Suppressor macrophage treated with lipopolysaccharide for 1 hour (primary cell): ENCODE results near the gene DPH6.
"Not testable (repeated sequence)": the region's sequence is repeated elsewhere in the genome, so short reads cannot be mapped to it uniquely, and the experiment has no call there.

Experiments
- DNase-seq, 3 donors: peaks; one replicate each; pipeline ENCODE4 v3.0.0-alpha.2; 2020 to 2022

The DPH6 gene

DNA sequence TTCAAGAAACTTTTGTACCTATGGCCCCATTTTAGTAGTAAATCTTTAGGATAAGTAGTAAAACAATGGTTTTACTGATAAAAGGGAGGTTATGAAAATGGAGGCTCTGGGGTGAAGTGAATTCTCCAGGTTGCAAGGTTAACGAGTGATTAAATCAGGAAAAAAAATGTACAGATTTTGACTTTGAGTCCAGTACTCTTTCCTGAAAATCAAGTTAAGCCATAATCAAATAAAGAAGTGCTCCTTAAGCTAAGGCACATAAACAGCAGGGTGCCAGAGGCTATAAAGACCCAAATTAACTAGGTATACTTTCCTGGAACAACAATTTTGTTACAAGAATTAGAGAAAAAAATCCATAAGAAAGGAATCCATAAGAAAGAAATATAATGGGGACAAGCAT is 114.7 kb downstream of the DPH6 start:
- no peak for DNase-seq

DNA sequence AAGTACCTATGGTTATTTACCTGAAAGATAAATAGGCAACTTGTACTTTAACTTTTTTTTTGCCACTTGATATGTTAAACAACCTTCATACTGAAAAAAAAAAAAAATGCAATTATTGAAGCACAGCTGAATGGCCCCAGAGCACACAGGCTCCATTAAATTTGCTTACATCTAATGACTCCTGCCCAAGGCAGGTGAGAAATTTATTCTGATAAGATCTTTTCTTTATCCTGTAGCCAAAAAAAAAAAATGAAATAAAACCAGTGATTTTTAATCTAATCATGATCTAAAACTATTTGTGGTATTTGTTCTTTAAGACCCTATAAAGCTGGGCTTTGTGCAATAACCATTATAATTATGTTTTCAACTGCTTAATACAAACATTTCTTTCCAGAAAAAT is 115.7 kb downstream of the DPH6 start:
- no peak for DNase-seq

DNA sequence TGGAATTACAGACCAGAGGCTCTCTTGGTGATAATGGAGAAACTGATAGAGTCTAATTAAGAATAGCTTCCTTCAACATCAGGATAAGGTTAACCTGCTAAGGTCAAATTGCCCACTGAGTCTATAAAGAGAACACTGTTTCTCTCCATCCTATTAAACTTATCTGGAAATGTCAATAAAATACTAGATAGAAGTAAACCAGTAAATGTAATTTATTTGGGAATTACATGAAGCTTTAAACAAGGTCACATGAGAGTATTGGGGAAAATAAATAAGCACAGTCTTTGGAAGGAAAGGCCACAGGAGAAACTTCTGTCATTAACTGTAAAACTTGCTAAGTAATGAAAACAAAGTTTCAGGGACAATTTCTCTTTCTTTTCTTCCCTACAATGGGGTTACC is 118.5 kb downstream of the DPH6 start:
- no peak for DNase-seq

DNA sequence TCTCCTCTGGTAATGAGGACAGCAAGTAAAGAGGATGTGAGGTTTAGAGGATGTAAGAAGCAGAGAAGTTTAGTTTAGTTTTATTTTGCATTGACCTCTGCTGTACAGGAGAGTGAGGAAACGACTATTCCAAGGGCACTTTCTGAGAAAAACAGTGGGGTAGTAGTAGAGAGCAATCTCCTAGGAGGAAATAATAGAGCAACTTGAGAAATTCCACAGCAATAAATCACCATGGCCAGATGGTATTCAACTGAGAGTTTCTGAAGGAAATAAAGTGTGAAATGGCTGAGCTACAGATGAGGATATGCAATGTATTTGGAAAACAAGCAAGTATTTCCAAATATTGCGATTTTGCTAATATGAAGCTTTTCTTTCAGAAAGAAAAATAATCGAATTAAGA is 118.9 kb downstream of the DPH6 start:
- DNase-seq: no peak

DNA sequence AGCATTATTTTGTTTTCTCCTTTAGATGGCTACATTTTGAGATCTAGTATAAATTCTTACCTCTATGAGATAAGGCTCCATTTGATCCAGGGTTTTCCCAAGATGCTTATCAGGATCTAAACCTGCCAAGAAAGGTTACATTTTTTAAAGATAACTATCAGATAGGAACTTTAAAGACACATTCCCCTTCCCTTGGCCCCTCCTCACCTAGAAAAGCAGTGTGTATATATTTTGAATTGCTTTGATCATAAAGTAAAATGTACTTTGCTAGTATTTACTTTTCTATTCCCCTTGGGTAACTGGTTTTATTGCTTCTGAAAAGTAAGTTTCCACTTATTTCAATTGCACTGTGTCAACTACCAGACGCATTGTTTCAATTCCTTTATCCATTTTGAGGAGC is 135.2 kb downstream of the DPH6 start:
- no peak for DNase-seq

DNA sequence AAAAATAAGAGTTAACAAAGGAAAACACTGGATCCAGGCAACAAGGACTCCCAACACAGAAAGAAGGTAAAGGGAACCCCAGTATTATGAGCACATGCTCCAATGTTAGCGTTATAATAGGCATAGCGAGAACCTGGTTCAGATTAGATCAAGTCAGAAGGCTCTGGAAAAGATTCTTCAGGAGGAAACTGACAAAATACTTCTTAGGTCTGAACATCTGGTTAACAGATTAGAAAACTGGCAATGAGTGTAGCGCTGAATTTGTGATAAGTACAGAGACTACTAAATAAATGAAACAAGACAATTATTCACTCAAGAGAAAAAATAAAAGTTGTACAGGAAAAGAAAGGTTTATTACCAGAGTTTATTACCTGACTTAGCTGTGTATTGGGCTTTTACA is 146.1 kb downstream of the DPH6 start:
- DNase-seq: no peak

DNA sequence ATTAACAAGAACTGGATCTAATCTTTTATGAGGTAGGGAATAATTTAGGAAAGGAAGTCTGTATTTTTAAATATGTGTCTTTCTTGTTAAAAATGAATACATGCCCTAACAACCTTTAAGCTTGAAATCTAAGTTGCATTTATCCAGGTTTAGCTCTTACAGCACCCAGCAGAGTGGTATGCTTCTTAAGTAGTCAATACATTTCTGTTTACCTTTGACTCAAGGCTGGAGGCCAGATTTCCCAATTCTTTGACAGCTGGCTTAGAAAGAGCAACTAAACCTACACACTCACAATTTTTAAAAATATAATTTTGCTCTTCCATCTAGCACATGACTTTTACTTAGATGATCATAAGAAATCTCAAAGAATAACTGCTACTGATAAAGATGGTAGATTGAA is 148.9 kb downstream of the DPH6 start:
- no peak for DNase-seq

DNA sequence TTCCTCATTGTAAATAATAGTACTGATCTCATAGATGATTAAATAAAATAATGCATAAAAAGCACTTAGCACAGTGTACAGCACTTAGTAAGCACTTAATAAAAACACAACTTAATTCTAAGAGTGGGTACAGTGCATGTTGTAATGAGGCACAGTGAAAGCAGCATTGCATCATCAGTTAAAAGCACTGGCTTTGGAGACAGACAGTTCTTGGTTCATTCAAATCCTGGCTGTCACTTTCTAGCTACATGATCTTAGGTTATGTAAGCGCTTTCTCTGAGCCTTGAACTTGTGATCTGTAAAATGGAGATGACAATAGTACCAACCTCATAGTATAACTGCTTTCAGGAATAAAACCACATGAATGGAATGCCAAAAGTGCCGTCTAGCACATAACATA is 151.5 kb downstream of the DPH6 start:
- DNase-seq: no peak

DNA sequence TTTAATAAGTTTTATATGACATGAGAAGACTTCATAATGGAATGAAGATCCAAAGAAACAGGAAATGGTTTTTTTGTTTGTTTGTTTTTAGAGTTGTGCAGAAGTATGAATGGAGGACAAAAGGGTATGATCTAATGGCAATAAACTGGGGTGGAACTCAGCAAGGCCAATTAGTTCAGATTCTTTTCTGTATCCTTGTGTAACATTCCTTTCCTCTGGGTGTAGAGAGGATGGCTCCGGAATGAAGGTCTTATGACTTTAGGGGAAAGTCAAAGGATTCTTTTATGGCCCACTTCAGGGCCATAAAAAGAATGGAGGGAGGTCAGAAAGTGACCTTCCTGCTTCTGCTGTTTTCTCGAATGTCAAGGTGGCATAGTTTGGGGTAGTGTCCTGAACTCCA is 152.6 kb downstream of the DPH6 start:
- DNase-seq: no peak

DNA sequence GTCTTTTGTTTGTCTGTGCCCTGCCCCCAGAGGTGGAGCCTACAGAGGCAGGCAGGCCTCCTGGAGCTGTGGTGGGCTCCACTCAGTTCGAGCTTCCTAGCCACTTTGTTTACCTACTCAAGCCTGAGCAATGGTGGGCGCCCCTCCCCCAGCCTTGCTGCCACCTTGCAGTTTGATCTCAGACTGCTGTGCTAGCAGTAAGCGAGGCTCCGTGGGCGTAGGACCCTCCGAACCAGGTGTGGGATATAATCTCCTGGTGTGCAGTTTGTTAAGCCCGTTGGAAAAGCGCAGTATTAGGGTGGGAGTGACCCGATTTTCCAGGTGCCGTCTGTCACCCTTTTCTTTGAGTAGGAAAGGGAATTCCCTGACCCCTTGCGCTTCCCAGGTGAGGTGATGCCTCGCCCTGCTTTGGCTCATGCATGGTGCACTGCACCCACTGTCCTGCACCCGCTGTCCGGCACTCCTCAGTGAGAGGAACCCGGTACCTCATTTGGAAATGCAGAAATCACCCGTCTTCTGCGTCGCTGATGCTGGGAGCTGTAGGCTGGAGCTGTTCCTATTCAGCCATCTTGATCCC is 154.5 kb downstream of the DPH6 start:
- not testable (repeated sequence) for DNase-seq

DNA sequence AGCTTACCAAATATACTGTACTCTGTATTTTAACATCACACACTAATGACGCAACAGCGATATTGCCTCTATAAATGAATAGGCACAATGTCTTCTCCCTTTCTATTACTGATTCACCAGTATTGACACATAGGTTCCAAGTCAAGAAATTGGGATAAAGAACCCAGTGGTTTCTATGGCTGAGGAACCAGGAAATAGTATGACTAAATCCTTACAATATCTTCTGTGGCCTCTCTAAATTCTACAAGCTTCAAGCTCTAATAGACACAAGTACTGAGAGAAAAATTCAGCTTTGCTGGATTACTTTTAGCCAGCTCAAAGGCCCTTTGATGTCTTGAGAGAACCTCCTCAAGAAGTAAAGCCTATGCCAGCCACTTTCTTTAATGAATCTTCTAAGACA is 162.5 kb downstream of the DPH6 start:
- no peak for DNase-seq

DNA sequence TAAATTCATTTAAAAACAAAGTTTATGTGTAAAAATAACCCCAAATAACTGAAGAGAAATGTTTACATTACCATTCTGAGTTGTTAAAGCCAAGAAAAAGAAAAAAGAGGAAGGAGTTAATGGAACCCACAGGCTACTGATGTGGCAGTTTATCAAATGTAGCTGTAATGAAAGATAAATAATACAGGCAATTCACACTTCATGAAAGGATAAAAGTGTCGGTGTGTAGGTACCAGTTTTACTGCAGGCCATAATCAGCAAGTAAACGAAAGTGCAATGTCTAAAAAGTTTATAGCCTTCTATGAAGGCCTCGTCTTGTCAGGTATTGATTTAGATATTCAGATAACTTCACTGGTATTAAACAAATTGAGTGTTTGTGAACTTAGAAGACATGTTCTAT is 164.6 kb downstream of the DPH6 start:
- DNase-seq: no peak

DNA sequence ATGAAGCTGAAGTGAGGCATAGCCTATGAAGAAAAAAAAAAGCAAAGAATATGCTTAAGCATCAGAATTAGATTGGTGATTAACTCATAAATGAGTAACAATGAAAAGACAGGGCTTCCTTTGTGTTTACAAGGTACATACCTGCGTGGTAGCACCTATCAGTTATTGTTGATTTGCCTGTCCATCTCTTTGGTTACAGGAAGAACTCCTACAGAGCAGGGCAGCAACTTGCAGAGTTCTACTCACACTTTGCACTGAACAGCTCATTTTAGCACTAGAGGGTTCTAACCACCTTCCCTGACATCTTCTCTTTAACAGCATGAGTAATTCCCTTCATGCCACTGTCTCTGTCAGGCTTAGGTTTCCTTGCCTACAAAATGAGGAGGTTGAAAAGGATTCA is 166.0 kb downstream of the DPH6 start:
- no peak for DNase-seq

DNA sequence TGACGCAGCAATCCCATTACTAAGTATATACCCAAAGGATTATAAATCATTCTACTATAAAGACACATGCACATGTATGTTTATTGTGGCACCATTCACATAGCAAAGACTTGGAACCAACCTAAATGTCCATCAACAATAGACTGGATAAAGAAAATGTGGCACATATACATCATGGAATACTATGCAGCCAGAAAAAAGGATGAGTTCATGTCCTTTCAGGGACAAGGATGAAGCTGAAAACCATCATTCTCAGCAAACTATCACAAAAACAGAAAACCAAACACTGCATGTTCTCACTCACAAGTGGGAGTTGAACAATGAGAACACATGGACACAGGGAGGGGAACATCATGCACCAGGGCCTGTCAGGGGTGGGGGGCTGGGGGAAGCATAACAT is 167.5 kb downstream of the DPH6 start:
- not testable (repeated sequence) for DNase-seq

DNA sequence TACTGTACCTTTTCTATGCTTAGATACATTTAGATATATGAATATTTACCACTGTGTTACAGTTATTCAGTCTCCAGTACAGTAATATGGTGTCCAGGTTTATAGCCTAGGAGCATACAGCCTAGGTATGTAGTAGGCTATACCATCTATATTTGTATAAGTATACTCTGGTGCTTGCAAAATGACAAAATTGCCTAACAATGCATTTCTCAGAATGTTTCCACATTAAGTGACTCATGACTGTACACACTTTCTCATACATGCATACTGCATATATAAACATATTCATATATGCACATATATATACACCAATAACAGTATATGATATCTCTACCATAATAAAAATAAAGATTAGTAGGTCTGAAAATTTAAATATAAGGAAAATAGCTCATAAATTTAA is 169.3 kb downstream of the DPH6 start:
- no peak for DNase-seq

DNA sequence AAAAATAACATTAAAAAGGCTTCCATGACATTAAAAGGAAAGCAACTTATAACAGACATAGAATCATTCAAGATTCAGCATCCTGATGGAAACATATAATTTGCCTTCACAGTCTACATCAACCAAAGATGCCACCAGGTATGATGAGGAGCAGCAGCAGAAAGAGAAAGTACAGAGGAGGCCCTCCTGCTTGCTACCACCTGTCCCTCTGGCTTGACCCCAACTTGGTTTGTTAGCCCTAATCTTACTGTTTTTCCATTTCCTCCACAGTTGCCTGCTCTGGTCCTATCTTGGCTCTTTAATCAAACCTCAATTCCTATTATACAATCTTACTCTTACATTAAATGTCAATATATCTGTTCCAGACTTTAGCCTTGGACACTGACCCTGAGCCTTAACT is 171.3 kb downstream of the DPH6 start:
- no peak for DNase-seq

DNA sequence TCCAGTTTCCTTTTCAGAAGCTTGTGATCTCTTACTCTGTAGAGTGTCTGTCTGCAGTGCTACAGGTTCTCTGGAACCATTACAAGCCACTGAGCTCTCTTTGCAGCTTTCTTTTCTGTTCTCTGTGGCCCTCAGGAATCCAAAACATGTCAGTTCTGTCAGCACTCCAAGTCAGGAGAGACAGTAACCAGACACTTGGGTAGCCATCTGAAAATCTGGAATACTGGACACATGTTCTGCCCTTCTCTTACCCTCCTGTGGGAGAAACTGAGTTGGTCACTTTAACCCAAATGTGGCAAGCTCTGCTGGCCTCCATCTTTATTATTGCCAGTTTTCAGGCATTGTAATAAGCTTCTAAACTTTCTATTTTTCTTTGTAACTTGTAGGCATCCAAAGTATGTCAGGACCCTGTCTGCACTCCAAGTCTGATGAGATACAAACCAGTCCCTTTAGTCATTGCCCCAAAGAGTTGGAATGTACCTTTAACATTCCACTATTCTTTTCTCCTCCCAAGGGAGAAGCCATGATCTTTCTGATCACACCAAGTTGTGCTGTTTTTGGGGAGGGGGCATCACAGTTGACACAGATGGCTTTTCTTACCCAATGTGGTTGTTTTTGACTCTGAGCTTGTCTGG is 183.7 kb downstream of the DPH6 start:
- DNase-seq: no peak

DNA sequence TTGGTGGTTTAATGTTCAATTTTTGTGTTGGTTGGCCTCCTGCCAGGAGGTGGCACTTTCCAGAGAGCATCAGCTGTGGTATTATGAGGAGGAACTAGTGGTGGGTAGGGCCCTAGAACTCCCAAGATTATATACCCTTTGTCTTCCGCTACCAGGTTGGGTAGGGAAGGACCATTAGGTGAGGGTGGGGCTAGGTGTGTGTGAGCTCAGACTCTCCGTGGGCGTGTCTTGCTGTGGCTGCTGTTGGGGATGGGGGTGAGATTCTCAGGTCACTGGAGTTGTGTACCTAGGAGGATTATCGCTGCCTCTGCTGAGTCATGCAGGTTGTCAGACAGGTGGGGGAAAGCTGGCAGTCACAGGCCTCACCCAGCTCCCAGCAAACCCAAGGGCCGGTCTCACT is 187.1 kb downstream of the DPH6 start:
- DNase-seq: no peak

DNA sequence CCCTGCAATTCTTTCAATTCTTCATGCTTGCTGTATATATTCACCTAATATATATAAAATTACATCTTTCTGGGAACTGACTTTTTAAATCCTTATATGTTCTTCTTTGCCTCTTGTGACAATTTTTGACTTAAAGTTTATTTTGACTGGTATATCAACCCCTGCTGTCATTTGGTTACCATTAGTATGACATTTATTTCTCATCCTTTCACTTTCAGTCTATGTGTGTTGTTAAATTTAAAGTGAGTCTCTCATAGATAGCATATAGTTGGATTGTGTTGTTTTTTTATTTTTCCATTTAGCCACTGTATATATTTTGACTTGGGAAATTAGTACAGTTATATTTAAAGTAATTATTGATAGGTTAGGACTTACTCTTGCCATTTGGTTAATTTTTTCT is 194.9 kb downstream of the DPH6 start:
- DNase-seq: no peak

DNA sequence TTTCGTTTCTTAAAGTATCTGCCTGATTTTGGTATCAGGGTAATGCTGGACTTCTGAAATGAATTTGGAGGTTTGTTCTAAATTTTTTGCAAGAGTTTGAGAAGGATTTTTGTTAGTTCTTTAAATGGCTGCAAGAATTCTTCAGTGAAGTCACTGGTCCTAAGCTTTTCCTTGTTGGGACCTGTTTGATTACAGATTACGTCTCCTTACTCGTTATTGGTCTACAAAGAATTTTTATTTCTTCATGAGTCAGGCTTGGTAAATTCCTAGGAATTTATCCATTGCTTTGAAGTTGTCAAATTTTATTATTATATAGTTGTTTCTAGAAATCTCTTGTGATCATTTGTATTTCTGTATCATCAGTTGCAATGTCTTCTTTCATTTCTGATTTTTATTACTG is 196.0 kb downstream of the DPH6 start:
- no peak for DNase-seq

DNA sequence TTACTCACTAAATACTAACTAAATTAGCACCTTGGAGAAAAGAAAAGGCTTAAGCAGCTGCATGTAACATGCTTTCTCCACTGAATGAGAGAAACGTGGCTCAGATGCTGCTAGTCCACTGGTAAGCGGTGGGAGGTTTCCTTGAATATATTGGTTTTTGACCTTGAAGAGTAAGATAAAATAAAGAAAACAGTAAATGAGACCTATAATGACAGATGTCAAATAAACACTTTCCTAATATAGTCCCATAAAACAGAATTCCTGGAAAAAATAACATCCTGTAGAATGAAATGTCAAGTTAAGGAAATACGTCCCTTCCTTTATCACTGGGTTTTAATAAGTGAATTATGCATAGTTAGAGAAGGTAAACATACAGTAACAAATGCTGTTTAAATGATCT is 215.0 kb downstream of the DPH6 start:
- no peak for DNase-seq

DNA sequence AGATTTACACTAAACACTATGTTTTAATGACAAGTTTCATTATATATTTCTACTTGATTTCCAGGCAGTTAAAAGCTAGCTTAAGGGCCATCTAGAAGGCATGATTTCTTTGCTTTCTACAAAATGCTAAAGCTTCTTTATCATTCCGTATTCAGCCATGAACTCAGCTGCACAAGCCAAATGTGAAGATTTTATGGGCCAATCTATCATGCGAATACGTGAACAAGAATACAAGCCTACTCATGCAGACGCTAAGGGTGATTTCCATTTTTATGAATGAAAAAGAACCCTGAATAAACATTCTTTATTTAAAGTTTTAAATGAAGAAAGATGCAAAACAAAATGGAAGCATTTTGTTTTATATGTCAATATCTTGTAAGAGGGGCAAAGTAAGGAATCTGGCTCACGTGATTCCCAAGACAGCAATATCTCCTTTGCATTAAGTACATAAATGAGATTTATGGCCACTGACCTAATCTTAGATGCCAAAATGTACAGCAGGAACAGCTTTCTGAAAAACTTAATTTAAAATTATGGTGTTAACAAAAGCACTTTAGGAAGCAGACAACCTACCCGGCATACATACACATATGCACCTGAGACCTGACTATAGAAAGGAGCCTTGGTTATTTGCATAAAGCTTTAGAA is 215.8 kb downstream of the DPH6 start:
- DNase-seq: no peak

DNA sequence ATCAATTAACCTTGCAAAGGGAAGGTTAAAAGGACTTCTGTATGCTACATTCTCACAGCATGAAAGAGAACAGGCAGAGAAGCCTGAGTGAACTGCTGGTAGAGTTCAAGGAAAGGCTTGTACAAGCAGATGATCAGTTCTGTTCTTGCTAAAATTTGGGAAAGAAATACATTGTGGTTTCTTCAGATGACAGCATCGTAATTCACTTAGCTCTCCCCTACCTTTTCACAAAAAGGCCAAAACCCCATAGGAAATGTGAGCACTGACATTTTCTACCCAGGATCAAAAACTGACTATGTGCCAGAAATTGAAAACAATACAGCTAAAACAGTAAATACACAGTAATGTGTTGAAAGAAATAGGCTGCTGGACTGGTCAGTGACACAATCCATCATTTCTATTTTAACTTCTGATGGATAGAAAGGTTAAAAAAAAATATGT is 216.4 kb downstream of the DPH6 start:
- no peak for DNase-seq

DNA sequence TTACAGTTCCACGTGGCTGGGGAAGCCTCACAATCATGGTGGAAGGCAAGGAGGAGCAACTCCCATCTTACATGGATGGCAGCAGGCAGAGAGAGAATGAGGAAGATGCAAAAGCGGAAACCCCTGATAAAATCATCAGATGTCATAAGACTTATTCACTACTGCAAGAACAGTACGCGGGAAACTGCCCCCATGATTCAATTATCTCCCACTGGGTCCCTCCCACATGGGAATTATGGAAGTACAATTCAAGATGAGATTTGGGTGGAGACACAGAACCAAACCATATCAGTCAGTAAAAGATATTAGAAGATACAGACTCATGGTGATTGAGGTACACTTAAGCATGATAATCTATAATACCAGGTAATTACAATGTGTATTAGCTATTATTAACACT is 217.1 kb downstream of the DPH6 start:
- peak; percentile 17 to 35 (median 33) for DNase-seq

DNA sequence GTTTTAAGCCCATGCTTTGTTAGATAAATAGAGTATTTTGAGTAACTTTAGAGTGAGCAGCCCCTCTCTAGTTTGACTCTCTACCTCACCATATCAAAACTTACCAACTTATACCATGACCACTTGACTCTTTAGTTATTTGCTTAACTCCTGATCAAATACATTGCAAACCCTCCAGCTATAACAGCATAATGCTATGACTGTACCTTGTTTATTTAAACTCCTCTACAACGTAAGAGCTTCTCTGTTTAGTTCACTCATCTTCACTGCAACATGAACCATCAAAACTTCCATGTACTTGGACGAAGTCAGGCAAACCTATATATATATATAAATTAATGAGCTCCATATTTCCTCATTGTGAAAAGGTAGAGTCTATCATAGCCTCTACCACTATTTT is 218.2 kb downstream of the DPH6 start:
- DNase-seq: no peak
